ENCODE measurements around the gene CYB5A. TPM values are rescaled to one million over a fixed set of nuclear protein-coding genes. Genes with fewer than 3 reads are reported as not detected.
A peak's percentile ranks its signal among the peaks of the same experiment; 100 is the strongest.

CYB5A gene
- total RNA-seq, 1 experiment from 2014 or later = 24.2 TPM

- no peak for DNase-seq (ENCODE audit: low read depth)
Observed at GRCh38 chr18:74248595-74248994, 43.2 kb downstream of the CYB5A start.

GRCh38 chr18:74248189-74248588 lies 43.6 kb downstream of the CYB5A start:
- no peak for DNase-seq (ENCODE audit: low read depth)

- no peak for DNase-seq (ENCODE audit: low read depth)
Observed at GRCh38 chr18:74244554-74244953, 47.2 kb downstream of the CYB5A start.

- DNase-seq (ENCODE audit: low read depth) = no peak
Observed at GRCh38 chr18:74243127-74243526, 48.6 kb downstream of the CYB5A start.

GRCh38 chr18:74242438-74243096 lies 49.2 kb downstream of the CYB5A start:
- peak; percentile 6 for DNase-seq (ENCODE audit: low read depth)

- no peak for DNase-seq (ENCODE audit: low read depth)
Observed at GRCh38 chr18:74241970-74242369, 49.8 kb downstream of the CYB5A start.

- DNase-seq (ENCODE audit: low read depth) = no peak
Observed at GRCh38 chr18:74241426-74241825, 50.3 kb downstream of the CYB5A start.

- no peak for DNase-seq (ENCODE audit: low read depth)
Observed at GRCh38 chr18:74239567-74239966, 52.2 kb downstream of the CYB5A start.

- peak; percentile 43 for DNase-seq (ENCODE audit: low read depth)
Observed at GRCh38 chr18:74234326-74235171, 57.2 kb downstream of the CYB5A start.

GRCh38 chr18:74233933-74234325 lies 57.8 kb downstream of the CYB5A start:
- DNase-seq (ENCODE audit: low read depth) = no peak

- no peak for DNase-seq (ENCODE audit: low read depth)
Observed at GRCh38 chr18:74230922-74231714, 60.6 kb downstream of the CYB5A start.

- DNase-seq (ENCODE audit: low read depth) = no peak
Observed at GRCh38 chr18:74229891-74230290, 61.9 kb downstream of the CYB5A start.

GRCh38 chr18:74229005-74229404 lies 62.8 kb downstream of the CYB5A start:
- DNase-seq (ENCODE audit: low read depth) = no peak

- DNase-seq (ENCODE audit: low read depth) = no peak
Observed at GRCh38 chr18:74228312-74228711, 63.5 kb downstream of the CYB5A start.

GRCh38 chr18:74226666-74227065 lies 65.1 kb downstream of the CYB5A start:
- no peak for DNase-seq (ENCODE audit: low read depth)

GRCh38 chr18:74226156-74226555 lies 65.6 kb downstream of the CYB5A start:
- DNase-seq (ENCODE audit: low read depth) = no peak

- DNase-seq (ENCODE audit: low read depth) = no peak
Observed at GRCh38 chr18:74225193-74225840, 66.4 kb downstream of the CYB5A start.

- DNase-seq (ENCODE audit: low read depth) = no peak
Observed at GRCh38 chr18:74222710-74223494, 68.9 kb downstream of the CYB5A start.

GRCh38 chr18:74221081-74221480 lies 70.7 kb downstream of the CYB5A start:
- no peak for DNase-seq (ENCODE audit: low read depth)

- DNase-seq (ENCODE audit: low read depth) = peak; percentile 75
Observed at GRCh38 chr18:74219056-74219455, 72.7 kb downstream of the CYB5A start.
